ENCODE measurements around the gene CHCHD6. TPM values are rescaled to one million over a fixed set of nuclear protein-coding genes. Genes with fewer than 3 reads are reported as not detected.
"Not testable (repeated sequence)": the region's sequence is repeated elsewhere in the genome, so short reads cannot be mapped to it uniquely, and the experiment has no call there.

CHCHD6 gene
- total and polyA plus RNA-seq, 8 donors: 5.0 to 10.9 (median 6.0) TPM

DNA sequence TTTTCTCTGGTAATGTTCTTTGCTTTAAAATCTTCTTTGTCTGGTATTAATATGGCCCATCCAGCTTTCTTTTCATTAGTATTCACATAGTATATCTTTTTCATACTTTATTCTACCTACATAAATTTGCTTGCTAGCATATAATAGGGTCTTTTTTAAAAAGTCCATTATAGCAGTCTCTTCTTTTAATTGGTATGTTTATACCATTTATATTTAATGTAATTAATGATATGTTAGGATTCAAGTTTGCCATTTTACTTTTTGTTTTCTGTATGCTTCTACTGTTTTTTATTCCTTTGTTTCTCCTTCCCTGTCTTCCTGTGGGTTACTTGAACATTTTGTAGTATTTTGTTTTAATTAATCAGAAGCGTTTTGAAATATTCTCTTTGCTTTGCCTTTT is 89.0 kb downstream of the CHCHD6 start:
- H3K27ac ChIP-seq: no peak overlapping the region
- no peak for ATAC-seq
- DNase-seq: no peak
- no peaks in the 10 kb centered on the region for H3K36me3 ChIP-seq
- no peaks in the 10 kb centered on the region for H3K9me3 ChIP-seq
- H3K4me1 ChIP-seq: no peaks in the 10 kb centered on the region
- no peaks in the 10 kb centered on the region for H3K27me3 ChIP-seq
- 96 to 97% methylated on average over 1 of the region's 1 CpG for WGBS, 2 donors
- FAIRE-seq: no peak
- intact Hi-C loops (cut with DNase I): no loop called here
- TF ChIP-seq, protein P1, sequence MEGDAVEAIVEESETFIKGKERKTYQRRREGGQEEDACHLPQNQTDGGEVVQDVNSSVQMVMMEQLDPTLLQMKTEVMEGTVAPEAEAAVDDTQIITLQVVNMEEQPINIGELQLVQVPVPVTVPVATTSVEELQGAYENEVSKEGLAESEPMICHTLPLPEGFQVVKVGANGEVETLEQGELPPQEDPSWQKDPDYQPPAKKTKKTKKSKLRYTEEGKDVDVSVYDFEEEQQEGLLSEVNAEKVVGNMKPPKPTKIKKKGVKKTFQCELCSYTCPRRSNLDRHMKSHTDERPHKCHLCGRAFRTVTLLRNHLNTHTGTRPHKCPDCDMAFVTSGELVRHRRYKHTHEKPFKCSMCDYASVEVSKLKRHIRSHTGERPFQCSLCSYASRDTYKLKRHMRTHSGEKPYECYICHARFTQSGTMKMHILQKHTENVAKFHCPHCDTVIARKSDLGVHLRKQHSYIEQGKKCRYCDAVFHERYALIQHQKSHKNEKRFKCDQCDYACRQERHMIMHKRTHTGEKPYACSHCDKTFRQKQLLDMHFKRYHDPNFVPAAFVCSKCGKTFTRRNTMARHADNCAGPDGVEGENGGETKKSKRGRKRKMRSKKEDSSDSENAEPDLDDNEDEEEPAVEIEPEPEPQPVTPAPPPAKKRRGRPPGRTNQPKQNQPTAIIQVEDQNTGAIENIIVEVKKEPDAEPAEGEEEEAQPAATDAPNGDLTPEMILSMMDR (IDR thresholded peaks at IDR 0.05): no peak
- no peak overlapping the region for H3K4me3 ChIP-seq

DNA sequence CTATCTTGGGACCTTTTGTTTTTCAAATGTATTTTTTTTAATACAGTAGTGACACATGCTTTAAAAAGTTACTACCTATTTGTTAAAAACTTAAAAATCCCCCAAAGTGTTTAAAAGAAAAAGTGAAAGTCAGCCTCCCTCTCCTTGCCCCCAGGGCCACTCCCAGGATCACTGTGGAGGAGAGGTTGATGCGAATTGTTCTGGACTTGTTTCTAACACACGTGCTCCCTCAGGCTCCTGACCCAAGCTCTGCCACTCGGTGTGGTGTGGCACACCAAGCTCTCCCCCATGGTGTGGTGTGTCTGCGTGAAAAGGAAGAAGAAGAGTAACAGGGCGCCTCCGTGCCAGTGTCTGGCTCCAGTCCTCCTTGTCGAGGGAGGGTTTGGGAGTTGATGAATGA is 93.5 kb downstream of the CHCHD6 start:
- Histone ChIP-seq H3K4me3 (no peak overlapping the region), H3K36me3 (no peaks in the 10 kb centered on the region), H3K9me3 (no peaks in the 10 kb centered on the region), H3K27me3 (no peaks in the 10 kb centered on the region), H3K4me1 (no peaks in the 10 kb centered on the region), H3K27ac (no peak overlapping the region)
- ATAC-seq: no peak
- TF ChIP-seq, protein P1 (IDR thresholded peaks at IDR 0.05): no peak
- WGBS, 2 donors: 90% methylated on average over 7 of the region's 7 CpGs
- no peak for DNase-seq
- intact Hi-C loops (cut with DNase I): no loop called here
- FAIRE-seq: no peak

DNA sequence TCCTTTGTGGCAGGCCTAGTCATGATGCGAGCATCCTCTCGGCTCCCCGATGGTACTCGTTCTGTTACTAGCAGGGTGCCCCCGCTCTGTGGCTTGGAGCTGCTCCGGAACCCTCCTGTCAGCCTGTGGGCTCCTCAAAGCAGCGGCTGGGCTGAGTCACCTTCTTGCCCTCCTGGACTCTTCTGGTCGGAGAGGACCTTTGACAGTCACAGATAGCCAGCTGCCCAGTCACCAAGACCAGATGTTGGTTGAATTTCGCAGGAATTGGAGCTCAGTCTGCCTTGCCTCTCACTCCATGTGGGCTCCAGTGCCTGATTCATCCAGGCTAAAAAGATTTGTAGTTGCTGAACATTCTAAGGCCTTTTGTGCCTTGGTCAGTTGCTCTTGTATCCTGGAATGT is 94.5 kb downstream of the CHCHD6 start:
- DNase-seq (no peak), FAIRE-seq (no peak), ATAC-seq (no peak)
- no peaks in the 10 kb centered on the region for H3K36me3 ChIP-seq
- no peak overlapping the region for H3K27ac ChIP-seq
- no peaks in the 10 kb centered on the region for H3K9me3 ChIP-seq
- H3K4me3 ChIP-seq: no peak overlapping the region
- H3K4me1 ChIP-seq: no peaks in the 10 kb centered on the region
- TF ChIP-seq, protein P1 (IDR thresholded peaks at IDR 0.05): no peak
- 93 to 99% methylated on average over 9 of the region's 9 CpGs for whole genome bisulfite sequencing, 2 donors
- intact Hi-C loops (cut with DNase I): no loop called here
- no peaks in the 10 kb centered on the region for H3K27me3 ChIP-seq

DNA sequence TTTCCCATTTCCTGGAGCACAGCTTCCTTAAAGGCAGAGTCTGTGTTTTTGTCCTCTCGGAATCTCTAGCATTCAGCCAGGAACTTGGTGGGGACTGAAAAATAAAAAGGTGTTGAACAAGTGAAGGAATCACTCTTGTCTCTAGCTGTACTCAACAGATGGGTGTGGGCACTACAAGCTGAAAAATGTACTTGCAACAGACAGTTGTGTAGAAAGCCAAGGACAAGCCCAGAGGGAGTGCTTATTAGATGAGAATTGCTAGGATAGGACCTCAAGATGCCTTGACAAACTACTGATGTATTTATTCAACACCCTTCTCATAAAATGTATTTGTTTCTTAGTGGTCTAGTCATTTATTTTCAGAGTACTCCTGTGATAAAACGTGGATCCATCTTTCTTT is 95.1 kb downstream of the CHCHD6 start:
- Histone ChIP-seq H3K4me3 (no peak overlapping the region), H3K4me1 (no peaks in the 10 kb centered on the region), H3K27me3 (no peaks in the 10 kb centered on the region), H3K9me3 (no peaks in the 10 kb centered on the region), H3K36me3 (no peaks in the 10 kb centered on the region), H3K27ac (no peak overlapping the region)
- intact Hi-C loops (cut with DNase I): no loop called here
- 92 to 95% methylated on average over 2 of the region's 2 CpGs for WGBS, 2 donors
- FAIRE-seq (no peak), ATAC-seq (no peak), DNase-seq (no peak)
- TF ChIP-seq, protein P1 (IDR thresholded peaks at IDR 0.05): no peak

DNA sequence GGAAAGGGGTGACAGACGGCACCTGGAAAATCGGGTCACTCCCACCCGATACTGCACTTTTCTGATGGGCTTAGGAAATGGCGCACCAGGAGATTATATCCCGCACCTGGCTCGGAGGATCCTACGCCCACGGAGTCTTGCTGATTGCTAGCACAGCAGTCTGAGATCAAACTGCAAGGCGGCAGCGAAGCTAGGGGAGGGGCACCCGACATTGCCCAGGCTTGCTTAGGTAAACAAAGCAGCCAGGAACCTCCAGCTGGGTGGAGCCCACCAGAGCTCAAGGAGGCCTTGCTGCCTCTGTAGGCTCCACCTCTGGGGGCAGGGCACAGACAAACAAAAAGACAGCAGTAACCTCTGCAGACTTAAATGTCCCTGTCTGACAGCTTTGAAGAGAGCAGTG is 97.3 kb downstream of the CHCHD6 start:
- H3K9me3 ChIP-seq; H3K4me3 ChIP-seq; intact Hi-C loops (cut with DNase I); DNase-seq; H3K27me3 ChIP-seq; H3K36me3 ChIP-seq; FAIRE-seq; ATAC-seq; H3K27ac ChIP-seq; H3K4me1 ChIP-seq: not testable (repeated sequence)
- WGBS, 2 donors: 95 to 98% methylated on average over 11 of the region's 11 CpGs

DNA sequence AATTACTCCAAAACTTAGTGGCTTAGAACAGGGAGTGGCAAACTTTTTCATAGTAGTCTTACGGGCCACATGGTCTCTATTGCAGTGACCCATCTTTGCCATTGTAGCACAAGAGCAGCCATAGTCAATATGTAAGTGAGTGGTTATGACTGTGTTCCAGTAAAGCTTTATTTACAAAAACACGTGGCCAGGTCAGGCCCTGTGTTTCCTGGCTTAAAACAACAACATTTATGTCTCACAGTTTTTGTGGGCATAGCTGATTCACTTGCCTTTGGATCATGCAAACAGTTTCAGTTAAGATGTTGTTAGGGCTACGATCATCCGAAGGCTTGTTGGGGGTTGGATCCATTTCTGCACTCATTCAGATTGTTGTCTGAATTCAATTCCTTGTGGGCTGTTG is 103.8 kb downstream of the CHCHD6 start:
- FAIRE-seq (no peak), ATAC-seq (no peak), DNase-seq (no peak)
- intact Hi-C loops (cut with DNase I): no loop called here
- H3K36me3 ChIP-seq: no peaks in the 10 kb centered on the region
- no peak overlapping the region for H3K4me3 ChIP-seq
- WGBS, 2 donors: 83 to 87% methylated on average over 4 of the region's 4 CpGs
- H3K27ac ChIP-seq: no peak overlapping the region
- TF ChIP-seq, protein P1 (IDR thresholded peaks at IDR 0.05): no peak
- H3K27me3 ChIP-seq: no peaks in the 10 kb centered on the region
- H3K4me1 ChIP-seq: no peaks in the 10 kb centered on the region
- no peaks in the 10 kb centered on the region for H3K9me3 ChIP-seq

Measured in pancreas (tissue), 10 donors.